GM21723 (cell line): Measurements from ENCODE around the gene ARHGAP40.

Source experiments
- ATAC-seq: cut with Tn5 transposase; IDR thresholded peaks from one replicate; pipeline ENCODE4 v1.9.1; 2021; ENCODE audit warnings: mild to moderate bottlenecking, moderate library complexity; ENCODE audit not compliant: unreplicated experiment

ARHGAP40 gene

GRCh38 chr20:38649275-38649891 is 47.8 kb downstream of the ARHGAP40 start:
- no peak for ATAC-seq

GRCh38 chr20:38650010-38650409 is 48.4 kb downstream of the ARHGAP40 start:
- ATAC-seq = no peak

- no peak for ATAC-seq
Observed at GRCh38 chr20:38651154-38651553, 49.5 kb downstream of the ARHGAP40 start.

- no peak for ATAC-seq
Observed at GRCh38 chr20:38651562-38651961, 50.0 kb downstream of the ARHGAP40 start.

GRCh38 chr20:38652995-38653394 is 51.4 kb downstream of the ARHGAP40 start:
- no peak for ATAC-seq

- no peak for ATAC-seq
Observed at GRCh38 chr20:38657390-38657789, 55.8 kb downstream of the ARHGAP40 start.

- ATAC-seq = no peak
Observed at GRCh38 chr20:38658879-38659596, 57.4 kb downstream of the ARHGAP40 start.

GRCh38 chr20:38659597-38659880 is 57.9 kb downstream of the ARHGAP40 start:
- no peak for ATAC-seq

GRCh38 chr20:38660429-38660828 is 58.8 kb downstream of the ARHGAP40 start:
- ATAC-seq = no peak

- ATAC-seq = no peak
Observed at GRCh38 chr20:38663660-38664059, 62.1 kb downstream of the ARHGAP40 start.

- ATAC-seq = no peak
Observed at GRCh38 chr20:38664284-38664683, 62.7 kb downstream of the ARHGAP40 start.

- ATAC-seq = no peak
Observed at GRCh38 chr20:38665094-38665493, 63.5 kb downstream of the ARHGAP40 start.

GRCh38 chr20:38665506-38666285 is 64.1 kb downstream of the ARHGAP40 start:
- no peak for ATAC-seq

GRCh38 chr20:38667417-38667956 is 65.9 kb downstream of the ARHGAP40 start:
- ATAC-seq = no peak

GRCh38 chr20:38669688-38670087 is 68.1 kb downstream of the ARHGAP40 start:
- no peak for ATAC-seq

- no peak for ATAC-seq
Observed at GRCh38 chr20:38670786-38671185, 69.2 kb downstream of the ARHGAP40 start.

- ATAC-seq = no peak
Observed at GRCh38 chr20:38671186-38671585, 69.6 kb downstream of the ARHGAP40 start.

GRCh38 chr20:38671701-38672292 is 70.2 kb downstream of the ARHGAP40 start:
- no peak for ATAC-seq

GRCh38 chr20:38672504-38672903 is 70.9 kb downstream of the ARHGAP40 start:
- no peak for ATAC-seq

- no peak for ATAC-seq
Observed at GRCh38 chr20:38673261-38673660, 71.7 kb downstream of the ARHGAP40 start.

- no peak for ATAC-seq
Observed at GRCh38 chr20:38673725-38674091, 72.1 kb downstream of the ARHGAP40 start.
